ENCODE measurements around the gene UBTD1. TPM values are rescaled to one million over a fixed set of nuclear protein-coding genes. Genes with fewer than 3 reads are reported as not detected.
A peak's percentile ranks its signal among the peaks of the same experiment; 100 is the strongest.

UBTD1 gene
- total RNA-seq, 1 donor from 2014 or later = 11.6 TPM

- DNase-seq (ENCODE audit: extremely low spot score, unreplicated experiment) = no peak
- peaks cover 26% of the 10 kb centered on the region for H3K4me1 Mint-ChIP-seq (ENCODE audit: unreplicated experiment)
- peaks cover 3% of the 10 kb centered on the region for H3K36me3 Mint-ChIP-seq
- H3K4me3 Mint-ChIP-seq = peak overlapping the region; percentile 70
- H3K27me3 Mint-ChIP-seq = peaks cover 5% of the 10 kb centered on the region
- H3K9me3 Mint-ChIP-seq = no peaks in the 10 kb centered on the region
- peak overlapping the region; percentile 29 for H3K27ac Mint-ChIP-seq
- TF ChIP-seq, protein P1, sequence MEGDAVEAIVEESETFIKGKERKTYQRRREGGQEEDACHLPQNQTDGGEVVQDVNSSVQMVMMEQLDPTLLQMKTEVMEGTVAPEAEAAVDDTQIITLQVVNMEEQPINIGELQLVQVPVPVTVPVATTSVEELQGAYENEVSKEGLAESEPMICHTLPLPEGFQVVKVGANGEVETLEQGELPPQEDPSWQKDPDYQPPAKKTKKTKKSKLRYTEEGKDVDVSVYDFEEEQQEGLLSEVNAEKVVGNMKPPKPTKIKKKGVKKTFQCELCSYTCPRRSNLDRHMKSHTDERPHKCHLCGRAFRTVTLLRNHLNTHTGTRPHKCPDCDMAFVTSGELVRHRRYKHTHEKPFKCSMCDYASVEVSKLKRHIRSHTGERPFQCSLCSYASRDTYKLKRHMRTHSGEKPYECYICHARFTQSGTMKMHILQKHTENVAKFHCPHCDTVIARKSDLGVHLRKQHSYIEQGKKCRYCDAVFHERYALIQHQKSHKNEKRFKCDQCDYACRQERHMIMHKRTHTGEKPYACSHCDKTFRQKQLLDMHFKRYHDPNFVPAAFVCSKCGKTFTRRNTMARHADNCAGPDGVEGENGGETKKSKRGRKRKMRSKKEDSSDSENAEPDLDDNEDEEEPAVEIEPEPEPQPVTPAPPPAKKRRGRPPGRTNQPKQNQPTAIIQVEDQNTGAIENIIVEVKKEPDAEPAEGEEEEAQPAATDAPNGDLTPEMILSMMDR (conservative IDR thresholded peaks at IDR 0.05) = no peak
These were observed 3.7 kb upstream of the UBTD1 start for GRCh38 chr10:97494863-97495506.

DNA sequence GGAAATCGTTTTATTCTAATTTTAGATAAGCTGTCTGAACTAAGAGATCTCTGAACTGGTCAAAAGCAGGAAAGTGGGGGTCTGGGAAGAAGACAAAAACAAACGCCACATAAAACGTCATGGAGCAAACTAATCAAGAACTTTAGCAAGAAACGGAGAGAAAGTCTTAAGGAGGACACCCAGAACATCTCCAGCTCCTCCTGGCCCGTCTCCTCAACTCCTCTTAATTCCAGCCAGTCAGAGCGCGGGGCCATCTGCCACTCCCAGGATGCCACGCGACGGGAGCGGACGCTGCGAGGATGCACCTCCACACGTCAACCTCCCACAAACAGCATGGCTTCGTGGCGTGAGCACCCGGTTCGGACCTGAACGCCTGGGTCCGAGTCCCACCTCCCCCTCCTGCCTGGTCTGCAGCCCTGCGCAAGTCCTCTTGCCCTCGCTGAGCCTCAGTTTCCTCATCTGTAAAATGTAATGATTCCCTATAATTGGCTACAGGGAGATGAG is 1.1 kb upstream of the UBTD1 start:
- Mint-ChIP-seq H3K36me3 (no peaks in the 10 kb centered on the region), H3K27me3 (peaks cover 29% of the 10 kb centered on the region), H3K4me3 (peak overlapping the region; percentile 90), H3K27ac (peak overlapping the region; percentile 96), H3K4me1 (ENCODE audit: unreplicated experiment) (peaks cover 39% of the 10 kb centered on the region), H3K9me3 (no peaks in the 10 kb centered on the region)
- TF ChIP-seq, protein P1 (conservative IDR thresholded peaks at IDR 0.05) = no peak
- DNase-seq (ENCODE audit: extremely low spot score, unreplicated experiment) = peak; percentile 82

- peak within 1 kb of the TSS; percentile 90 for H3K4me3 Mint-ChIP-seq
- DNase-seq (ENCODE audit: extremely low spot score, unreplicated experiment) = peak; percentile 100
- H3K27ac Mint-ChIP-seq = peak within 1 kb of the TSS; percentile 96
- no peaks in the 10 kb centered on the region for H3K9me3 Mint-ChIP-seq
- TF ChIP-seq, protein P1 (conservative IDR thresholded peaks at IDR 0.05) = peak; percentile 25
- H3K36me3 Mint-ChIP-seq = no peaks in the 10 kb centered on the region
- peaks cover 29% of the 10 kb centered on the region for H3K27me3 Mint-ChIP-seq
- H3K4me1 Mint-ChIP-seq (ENCODE audit: unreplicated experiment) = peaks cover 39% of the 10 kb centered on the region
These were observed 466 bp upstream of the UBTD1 start, which contains the start of gene MMS19 for GRCh38 chr10:97498076-97498840. TSS of gene MMS19 (minus strand) at chr10:97498422. CDS start at chr10:97498384, 38 bp downstream.

- TF ChIP-seq, protein P1 (conservative IDR thresholded peaks at IDR 0.05) = no peak
- peak overlapping the region; percentile 83 for H3K4me3 Mint-ChIP-seq
- peak overlapping the region; percentile 27 for H3K27ac Mint-ChIP-seq
- no peaks in the 10 kb centered on the region for H3K9me3 Mint-ChIP-seq
- H3K4me1 Mint-ChIP-seq (ENCODE audit: unreplicated experiment) = peaks cover 32% of the 10 kb centered on the region
- H3K36me3 Mint-ChIP-seq = no peaks in the 10 kb centered on the region
- DNase-seq (ENCODE audit: extremely low spot score, unreplicated experiment) = no peak
- H3K27me3 Mint-ChIP-seq = peaks cover 29% of the 10 kb centered on the region
These were observed 1.0 kb downstream of the UBTD1 start for GRCh38 chr10:97499561-97500296.

DNA sequence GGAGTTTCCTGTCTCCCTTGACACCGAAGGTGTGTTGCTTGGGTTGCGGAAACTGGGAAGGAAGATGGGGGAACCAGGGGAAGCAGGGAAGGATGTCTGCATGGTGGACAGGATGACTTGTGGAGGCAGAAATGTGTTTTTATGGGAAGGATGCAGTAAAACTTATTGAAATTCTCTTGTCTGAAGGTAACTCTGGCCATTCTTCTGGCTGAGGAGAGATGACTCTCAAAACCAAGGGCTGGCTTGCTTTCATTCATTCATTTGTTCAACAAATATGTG is 1.5 kb downstream of the UBTD1 start:
- H3K27me3 Mint-ChIP-seq = peaks cover 29% of the 10 kb centered on the region
- H3K36me3 Mint-ChIP-seq = no peaks in the 10 kb centered on the region
- TF ChIP-seq, protein P1 (conservative IDR thresholded peaks at IDR 0.05) = no peak
- H3K9me3 Mint-ChIP-seq = no peaks in the 10 kb centered on the region
- peak overlapping the region; percentile 27 for H3K27ac Mint-ChIP-seq
- DNase-seq (ENCODE audit: extremely low spot score, unreplicated experiment) = no peak
- peaks cover 28% of the 10 kb centered on the region for H3K4me1 Mint-ChIP-seq (ENCODE audit: unreplicated experiment)
- H3K4me3 Mint-ChIP-seq = peak overlapping the region; percentile 83

Data from type B pancreatic cell (in vitro differentiated cells).